Naive thymus-derived CD4-positive, alpha-beta T cell (primary cell): ENCODE measurements around the gene WNT8A. TPM values are rescaled to one million over a fixed set of nuclear protein-coding genes. Genes with fewer than 3 reads are reported as not detected.
"Not testable (repeated sequence)": the region's sequence is repeated elsewhere in the genome, so short reads cannot be mapped to it uniquely, and the experiment has no call there.

ENCODE experiments used
- ATAC-seq: fragments of 150-1000 bp; cut with Tn5 transposase; 2 replicates; pipeline ENCODE4 v1.10.0; 2021; ENCODE audit warnings: mild to moderate bottlenecking, moderate library complexity
- CTCF ChIA-PET: fragments of 350-600 bp; sonication (Branson Sonifier 250); formaldehyde crosslinking; loops from one replicate; lab custom pipeline; 2021; ENCODE audit warnings: antibody characterized with exemption; lab: Charles Lee
- POLR2A ChIA-PET: fragments of 350-600 bp; sonication (Branson Sonifier 250); formaldehyde crosslinking; loops from one replicate; lab custom pipeline; 2021; ENCODE audit warnings: antibody characterized with exemption, inconsistent platforms; lab: Charles Lee
- DNase-seq, 9 donors: peaks; one replicate each; pipeline versions ENCODE4 v3.0.0 to v3.0.0-alpha.2; 2020 to 2022; ENCODE audit warnings: mixed read lengths in 1 of 9
- H3K27ac ChIP-seq: one replicate; pipeline ENCODE4 v1.7.0; 2013; ENCODE audit warnings: mild to moderate bottlenecking, low read depth, low read length, moderate library complexity
- H3K27me3 ChIP-seq, 2 donors: one replicate each; pipeline ENCODE4 v1.7.0; 2013; ENCODE audit warnings: low read length in 2 of 2, mild to moderate bottlenecking in 2 of 2, moderate library complexity in 2 of 2; ENCODE audit not compliant: control insufficient read depth in 2 of 2, insufficient read depth in 2 of 2
- H3K36me3 ChIP-seq, 3 experiments: 1 replicate in 2 of 3; 2 replicates in 1 of 3; pipeline ENCODE4 v1.7.0; 2013; ENCODE audit warnings: low read length in 3 of 3, mild to moderate bottlenecking in 3 of 3, moderate library complexity in 1 of 3; ENCODE audit not compliant: insufficient read depth in 3 of 3, control insufficient read depth in 2 of 3
- H3K4me1 ChIP-seq, 2 donors: one replicate each; pipeline ENCODE4 v1.7.0; 2013; ENCODE audit warnings: low read length in 2 of 2, mild to moderate bottlenecking in 2 of 2, moderate library complexity in 1 of 2; ENCODE audit not compliant: control insufficient read depth in 2 of 2, insufficient read depth in 2 of 2
- H3K4me3 ChIP-seq: 2 replicates; pipeline ENCODE4 v1.7.0; 2013; ENCODE audit warnings: mild to moderate bottlenecking, low read length
- H3K9me3 ChIP-seq, 3 experiments: 1 replicate in 2 of 3; 2 replicates in 1 of 3; pipeline ENCODE4 v1.7.0; 2013; ENCODE audit warnings: low read length in 3 of 3; ENCODE audit not compliant: control insufficient read depth in 2 of 3
- H3K27ac Mint-ChIP-seq, 9 donors: one replicate each; pipeline ENCODE4 v1.8.0; 2020 to 2022; ENCODE audit warnings: mixed read lengths in 9 of 9, mild to moderate bottlenecking in 8 of 9, moderate library complexity in 5 of 9, inconsistent platforms in 2 of 9
- H3K27me3 Mint-ChIP-seq, 5 donors: one replicate each; pipeline ENCODE4 v1.8.0; 2021 to 2022; ENCODE audit warnings: mixed read lengths in 5 of 5, mild to moderate bottlenecking in 1 of 5
- H3K36me3 Mint-ChIP-seq, 5 donors: one replicate each; pipeline ENCODE4 v1.8.0; 2020 to 2022; ENCODE audit warnings: mixed read lengths in 5 of 5, mild to moderate bottlenecking in 3 of 5, inconsistent platforms in 1 of 5
- H3K4me1 Mint-ChIP-seq, 7 donors: one replicate each; pipeline ENCODE4 v1.8.0; 2020 to 2022; ENCODE audit warnings: mixed read lengths in 7 of 7, mild to moderate bottlenecking in 3 of 7, inconsistent platforms in 1 of 7
- H3K4me3 Mint-ChIP-seq, 10 donors: one replicate each; pipeline ENCODE4 v1.8.0; 2020 to 2022; ENCODE audit warnings: mild to moderate bottlenecking in 10 of 10, mixed read lengths in 10 of 10, moderate library complexity in 6 of 10, inconsistent platforms in 2 of 10
- H3K9me3 Mint-ChIP-seq, 11 donors: one replicate each; pipeline ENCODE4 v1.8.0; 2020 to 2022; ENCODE audit warnings: mixed read lengths in 11 of 11, mild to moderate bottlenecking in 4 of 11, inconsistent platforms in 1 of 11, moderate library complexity in 1 of 11
- intact Hi-C, 2 donors: fragments of 100-400 bp; cut with micrococcal nuclease; formaldehyde crosslinking; loops; one replicate each; pipeline ENCODE4 v1.15.1; 2023
- polyA plus RNA-seq, 2 donors: library from polyadenylated mRNA; unstranded; fragments of 300-500 nt; fragmentation: Illumina TruSeq; gene quantifications; one replicate each; pipeline ENCODE4 v1.2.3, GENCODE V29; 2021
- total RNA-seq, 6 experiments: library from RNA in 5 of 6; stranded (reverse) in 5 of 6; gene quantifications; 1 replicate in 5 of 6; 2 replicates in 1 of 6; pipeline ENCODE4 v1.2.3 and lab custom pipeline; 2021 to 2026

WNT8A gene
- total and polyA plus RNA-seq, 7 experiments from 2014 or later, result not detected

DNA sequence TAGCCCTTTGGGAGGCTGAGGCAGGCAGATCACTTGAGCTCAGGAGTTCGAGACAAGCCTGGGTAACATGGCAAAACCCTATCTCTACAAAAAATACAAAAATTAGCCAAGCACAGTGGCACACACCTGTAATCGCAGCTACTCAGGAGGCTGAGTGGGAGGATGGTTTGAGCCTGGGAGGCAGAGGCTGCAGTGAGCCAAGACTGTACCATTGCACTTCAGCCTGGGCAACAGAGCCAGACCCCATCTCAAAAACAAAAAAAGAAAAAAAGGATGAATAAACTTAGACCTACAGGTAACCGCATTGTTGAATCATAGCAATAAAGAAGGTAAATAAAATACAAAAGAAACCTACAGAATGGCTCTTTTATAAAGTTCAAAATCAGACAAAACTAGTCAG lies 38.5 kb upstream of the WNT8A start:
- H3K36me3 ChIP-seq, H3K27ac Mint-ChIP-seq, H3K27me3 ChIP-seq, H3K4me1 Mint-ChIP-seq, H3K4me3 Mint-ChIP-seq, H3K27me3 Mint-ChIP-seq, H3K4me3 ChIP-seq, H3K27ac ChIP-seq, H3K9me3 ChIP-seq, DNase-seq, H3K36me3 Mint-ChIP-seq, ATAC-seq, H3K9me3 Mint-ChIP-seq, H3K4me1 ChIP-seq, intact Hi-C loops, POLR2A ChIA-PET: not testable (repeated sequence)
- CTCF ChIA-PET, result interaction anchor here (1.2 kb wide), 1 partner anchor 9 kb away, joined by 3 read pairs; no protein-coding TSS in a partner anchor

DNA sequence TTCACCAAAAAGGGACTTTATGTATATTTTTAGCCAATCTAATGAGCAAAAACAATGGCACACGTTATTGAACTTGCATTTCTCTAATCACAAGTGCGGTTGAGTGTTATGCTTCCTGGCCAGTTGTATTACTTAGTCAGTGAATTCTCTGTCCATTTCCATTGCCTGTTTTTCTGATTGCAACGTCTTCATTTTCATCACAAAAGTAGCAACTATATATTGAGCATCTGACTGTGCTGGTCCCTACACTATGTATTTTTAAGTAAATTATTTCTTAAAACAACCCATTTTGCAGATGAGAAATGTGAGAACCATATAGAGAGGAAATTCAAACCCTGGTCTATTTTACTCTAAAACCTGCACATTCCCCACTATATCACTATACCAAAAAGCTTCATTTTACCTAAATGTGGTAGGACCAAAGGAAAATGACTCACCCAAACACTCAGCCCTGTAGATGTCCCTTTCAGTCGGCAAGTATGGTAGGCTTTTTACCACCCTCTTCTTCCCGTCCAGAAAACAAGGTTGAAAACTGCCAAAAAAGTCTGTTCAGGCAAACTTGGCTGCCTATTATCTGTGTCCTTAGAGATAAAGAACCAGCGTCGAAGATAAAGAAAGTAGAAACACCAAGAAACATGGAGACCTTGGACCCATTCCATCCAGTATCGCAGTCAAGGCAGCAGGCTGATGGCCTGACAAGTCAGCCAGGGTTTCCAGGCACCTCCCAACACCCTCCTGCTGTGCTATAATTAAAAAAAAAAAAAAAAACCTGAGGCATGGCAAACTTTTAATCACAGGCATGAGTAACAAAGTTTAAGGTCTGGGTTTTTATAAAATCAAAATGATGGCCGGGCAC lies 32.2 kb upstream of the WNT8A start:
- H3K27ac ChIP-seq, result no peak overlapping the region
- Mint-ChIP-seq H3K4me3 (no peak overlapping the region), H3K27ac (no peak overlapping the region), H3K4me1 (peaks cover 0 to 13% (median 0%) of the 10 kb centered on the region in 7 donors), H3K27me3 (no peaks in the 10 kb centered on the region), H3K9me3 (no peaks in the 10 kb centered on the region), H3K36me3 (no peaks in the 10 kb centered on the region)
- no peaks in the 10 kb centered on the region for H3K27me3 ChIP-seq
- no peaks in the 10 kb centered on the region for H3K36me3 ChIP-seq
- ATAC-seq, result no peak
- no peaks in the 10 kb centered on the region for H3K4me1 ChIP-seq
- no peak overlapping the region for H3K4me3 ChIP-seq
- CTCF ChIA-PET, result interaction anchor here (0.6 kb wide), 1 partner anchor 160 kb away, joined by 3 read pairs; no protein-coding TSS in a partner anchor
- no peak for DNase-seq
- intact Hi-C loops, result no loop called here
- H3K9me3 ChIP-seq, result no peaks in the 10 kb centered on the region
- POLR2A ChIA-PET, result no interaction called here

- H3K27ac ChIP-seq, DNase-seq, POLR2A ChIA-PET, H3K27ac Mint-ChIP-seq, H3K27me3 Mint-ChIP-seq, H3K27me3 ChIP-seq, H3K9me3 Mint-ChIP-seq, intact Hi-C loops, H3K4me3 Mint-ChIP-seq, H3K4me1 ChIP-seq, H3K36me3 Mint-ChIP-seq, H3K36me3 ChIP-seq, H3K9me3 ChIP-seq, H3K4me3 ChIP-seq, ATAC-seq: not testable (repeated sequence)
- CTCF ChIA-PET, result interaction anchor here (0.6 kb wide), 1 partner anchor 161 kb away, joined by 3 read pairs; no protein-coding TSS in a partner anchor
- peaks cover 0 to 13% (median 0%) of the 10 kb centered on the region in 7 donors for H3K4me1 Mint-ChIP-seq
Observed at GRCh38 chr5:138052718-138053117, 31.1 kb upstream of the WNT8A start.

- Histone ChIP-seq H3K9me3 (no peaks in the 10 kb centered on the region), H3K27me3 (no peaks in the 10 kb centered on the region), H3K4me1 (no peaks in the 10 kb centered on the region), H3K36me3 (no peaks in the 10 kb centered on the region), H3K27ac (no peak overlapping the region), H3K4me3 (no peak overlapping the region)
- peaks cover 0 to 13% (median 0%) of the 10 kb centered on the region in 7 donors for H3K4me1 Mint-ChIP-seq
- no peaks in the 10 kb centered on the region for H3K9me3 Mint-ChIP-seq
- intact Hi-C loops, result no loop called here
- CTCF ChIA-PET, result no interaction called here
- POLR2A ChIA-PET, result interaction anchor here (1.0 kb wide), 1 partner anchor 165 kb away, joined by 3 read pairs; no protein-coding TSS in a partner anchor
- peak overlapping the region in 2 of 9 donors; percentile 16 to 69 for H3K27ac Mint-ChIP-seq
- DNase-seq (no peak), ATAC-seq (no peak)
- H3K36me3 Mint-ChIP-seq, result no peaks in the 10 kb centered on the region
- H3K4me3 Mint-ChIP-seq, result no peak overlapping the region
- no peaks in the 10 kb centered on the region for H3K27me3 Mint-ChIP-seq
Observed at GRCh38 chr5:138053554-138053953, 30.3 kb upstream of the WNT8A start.

DNA sequence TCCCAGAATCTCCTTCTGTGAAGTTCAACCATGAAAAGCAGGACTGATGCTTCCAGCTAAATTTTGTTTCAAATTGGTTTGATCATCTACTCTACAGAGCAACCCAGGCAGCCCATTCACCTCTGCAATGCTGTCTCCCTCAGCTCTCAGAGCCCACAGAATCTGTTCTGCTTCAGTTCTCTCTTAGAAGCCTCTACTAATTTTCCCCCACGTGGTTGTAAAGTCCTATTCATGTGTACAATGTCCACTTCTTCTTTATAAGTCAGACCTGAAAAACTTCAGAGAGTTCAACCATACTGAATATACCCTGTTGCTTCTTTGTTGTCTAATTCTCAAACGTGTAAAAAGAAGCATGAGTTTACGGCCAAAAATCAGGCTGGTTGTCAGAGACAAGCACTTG lies 29.6 kb upstream of the WNT8A start:
- CTCF ChIA-PET, result no interaction called here
- no peak overlapping the region for H3K4me3 Mint-ChIP-seq
- Histone ChIP-seq H3K27me3 (no peaks in the 10 kb centered on the region), H3K36me3 (no peaks in the 10 kb centered on the region), H3K4me3 (no peak overlapping the region), H3K27ac (no peak overlapping the region), H3K4me1 (no peaks in the 10 kb centered on the region), H3K9me3 (no peaks in the 10 kb centered on the region)
- no peaks in the 10 kb centered on the region for H3K36me3 Mint-ChIP-seq
- H3K9me3 Mint-ChIP-seq, result no peaks in the 10 kb centered on the region
- peak overlapping the region in 1 of 9 donors; percentile 69 for H3K27ac Mint-ChIP-seq
- no peaks in the 10 kb centered on the region for H3K27me3 Mint-ChIP-seq
- intact Hi-C loops, result no loop called here
- POLR2A ChIA-PET, result interaction anchor here (1.0 kb wide), 1 partner anchor 166 kb away, joined by 3 read pairs; no protein-coding TSS in a partner anchor
- H3K4me1 Mint-ChIP-seq, result peaks cover 0 to 13% (median 0%) of the 10 kb centered on the region in 7 donors
- ATAC-seq, result no peak
- no peak for DNase-seq

DNA sequence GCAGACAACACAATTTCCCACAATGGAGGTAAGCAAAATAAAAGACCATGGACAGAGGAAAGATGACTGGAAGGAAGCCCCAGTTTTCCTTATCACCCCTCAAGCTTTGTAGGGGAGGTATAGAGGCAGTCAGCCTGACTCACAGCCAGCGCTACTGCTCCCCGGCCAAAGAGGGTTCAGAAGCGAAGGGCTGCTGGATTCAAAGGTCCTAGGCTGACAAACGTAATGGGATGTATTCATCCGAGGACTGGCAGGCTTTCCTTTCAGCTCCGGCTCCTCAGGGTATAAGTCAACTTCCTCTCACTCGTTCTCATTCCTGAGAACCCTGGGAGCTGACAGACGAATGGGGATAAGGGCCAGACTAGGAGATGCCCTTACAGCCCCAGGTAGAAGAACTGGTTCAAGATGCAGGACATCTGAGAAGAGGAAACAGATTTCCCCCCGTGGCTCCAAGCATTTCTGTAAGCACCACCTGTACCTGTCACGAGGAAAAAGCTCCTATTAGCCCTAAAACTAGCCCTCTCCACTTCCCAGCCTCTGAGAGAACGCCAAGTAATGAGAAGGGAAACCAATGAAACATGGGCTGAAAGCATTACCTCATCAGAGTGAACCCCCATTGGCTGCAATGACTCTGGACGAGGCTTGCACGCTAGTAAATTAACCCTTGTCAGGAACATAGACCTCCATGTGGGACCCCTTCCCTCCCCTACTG lies 28.8 kb upstream of the WNT8A start:
- H3K27ac ChIP-seq, result no peak overlapping the region
- Mint-ChIP-seq H3K4me1 (peaks cover 0 to 13% (median 0%) of the 10 kb centered on the region in 7 donors), H3K27ac (no peak overlapping the region), H3K9me3 (no peaks in the 10 kb centered on the region), H3K4me3 (no peak overlapping the region), H3K27me3 (no peaks in the 10 kb centered on the region), H3K36me3 (no peaks in the 10 kb centered on the region)
- CTCF ChIA-PET, result interaction anchor here (0.8 kb wide), 1 partner anchor 22 kb away, joined by 3 read pairs; no protein-coding TSS in a partner anchor
- DNase-seq (no peak), ATAC-seq (no peak)
- intact Hi-C loops, result no loop called here
- POLR2A ChIA-PET, result no interaction called here
- H3K9me3 ChIP-seq, result no peaks in the 10 kb centered on the region
- no peaks in the 10 kb centered on the region for H3K36me3 ChIP-seq
- no peaks in the 10 kb centered on the region for H3K27me3 ChIP-seq
- H3K4me3 ChIP-seq, result no peak overlapping the region
- H3K4me1 ChIP-seq, result no peaks in the 10 kb centered on the region
